Effector memory CD8-positive, alpha-beta T cell (primary cell): Measurements from ENCODE around the gene KCNH1.
"Not testable (repeated sequence)": the region's sequence is repeated elsewhere in the genome, so short reads cannot be mapped to it uniquely, and the experiment has no call there.

Experiments used
- ATAC-seq: fragments of 150-1000 bp; cut with Tn5 transposase; replicated peaks from 2 replicates; pipeline ENCODE4 v1.10.0; 2021; ENCODE audit warnings: mild to moderate bottlenecking, moderate library complexity
- DNase-seq, 3 experiments: peaks; one replicate each; pipeline ENCODE4 v3.0.0; 2021
- H3K27ac Mint-ChIP-seq, 2 donors: one replicate each; pipeline ENCODE4 v1.8.0; 2022; ENCODE audit warnings: mild to moderate bottlenecking in 2 of 2, mixed read lengths in 2 of 2, moderate library complexity in 2 of 2
- H3K27me3 Mint-ChIP-seq, 2 donors: one replicate each; pipeline ENCODE4 v1.8.0; 2022; ENCODE audit warnings: mixed read lengths in 2 of 2
- H3K36me3 Mint-ChIP-seq: one replicate; pipeline ENCODE4 v1.8.0; 2022; ENCODE audit warnings: mild to moderate bottlenecking, moderate library complexity, mixed read lengths; ENCODE audit not compliant: insufficient read depth
- H3K4me1 Mint-ChIP-seq, 2 donors: one replicate each; pipeline ENCODE4 v1.8.0; 2022; ENCODE audit warnings: low read depth in 2 of 2, mixed read lengths in 2 of 2
- H3K4me3 Mint-ChIP-seq, 2 donors: one replicate each; pipeline ENCODE4 v1.8.0; 2022; ENCODE audit warnings: mild to moderate bottlenecking in 2 of 2, mixed read lengths in 2 of 2, moderate library complexity in 2 of 2
- H3K9me3 Mint-ChIP-seq, 2 donors: one replicate each; pipeline ENCODE4 v1.8.0; 2022; ENCODE audit warnings: mixed read lengths in 2 of 2

The KCNH1 gene

DNA sequence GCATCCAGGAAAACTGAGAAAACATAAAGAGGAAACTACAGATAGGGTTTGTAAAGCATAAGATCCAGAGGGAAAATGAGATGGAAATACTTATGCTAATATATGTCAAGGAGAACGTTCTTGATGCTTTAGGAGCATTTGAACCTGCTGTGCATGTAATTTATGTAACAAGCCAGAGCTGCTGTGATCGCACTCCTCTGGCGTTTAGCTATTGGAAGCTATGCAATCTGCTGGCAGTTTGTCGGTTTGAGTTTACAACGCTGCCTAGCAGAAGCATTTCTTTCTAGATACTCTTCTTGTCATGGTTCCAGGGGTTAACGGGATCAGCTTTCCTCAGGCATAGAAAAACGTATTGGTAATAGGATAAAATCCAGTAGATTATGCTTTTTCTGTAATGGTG lies 182.7 kb downstream of the KCNH1 start:
- Mint-ChIP-seq H3K4me3 (no peak overlapping the region), H3K27me3 (peaks cover 8 to 9% of the 10 kb centered on the region in 2 donors), H3K27ac (no peak overlapping the region), H3K36me3 (no peaks in the 10 kb centered on the region), H3K4me1 (no peaks in the 10 kb centered on the region), H3K9me3 (no peaks in the 10 kb centered on the region)
- ATAC-seq, result no peak
- DNase-seq, result no peak

DNA sequence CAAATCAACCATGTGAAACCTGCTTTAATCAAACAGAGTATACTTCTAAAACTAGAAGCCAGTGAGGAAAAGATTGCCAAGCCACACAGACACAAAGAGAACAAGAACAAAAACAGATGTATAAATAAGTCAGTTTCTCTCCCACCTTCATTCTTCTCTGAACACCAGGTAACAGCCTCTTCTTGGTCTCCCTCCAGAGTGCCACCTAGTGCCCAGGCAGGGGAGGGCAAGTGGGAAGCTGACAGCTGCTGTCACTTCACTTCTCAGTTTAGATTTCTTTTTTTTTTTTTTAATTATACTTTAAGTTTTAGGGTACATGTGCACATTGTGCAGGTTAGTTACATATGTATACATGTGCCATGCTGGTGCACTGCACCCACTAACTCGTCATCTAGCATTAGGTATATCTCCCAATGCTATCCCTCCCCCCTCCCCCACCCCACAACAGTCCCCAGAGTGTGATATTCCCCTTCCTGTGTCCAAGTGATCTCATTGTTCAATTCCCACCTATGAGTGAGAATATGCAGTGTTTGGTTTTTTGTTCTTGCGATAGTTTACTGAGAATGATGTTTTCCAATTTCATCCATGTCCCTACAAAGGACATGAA lies 183.9 kb downstream of the KCNH1 start:
- H3K36me3 Mint-ChIP-seq, H3K27ac Mint-ChIP-seq, H3K9me3 Mint-ChIP-seq, H3K4me3 Mint-ChIP-seq, ATAC-seq, H3K4me1 Mint-ChIP-seq: not testable (repeated sequence)
- peak in 2 of 3 experiments; percentile 2 to 15 for DNase-seq
- H3K27me3 Mint-ChIP-seq, result peaks cover 13 to 21% of the 10 kb centered on the region in 2 donors

DNA sequence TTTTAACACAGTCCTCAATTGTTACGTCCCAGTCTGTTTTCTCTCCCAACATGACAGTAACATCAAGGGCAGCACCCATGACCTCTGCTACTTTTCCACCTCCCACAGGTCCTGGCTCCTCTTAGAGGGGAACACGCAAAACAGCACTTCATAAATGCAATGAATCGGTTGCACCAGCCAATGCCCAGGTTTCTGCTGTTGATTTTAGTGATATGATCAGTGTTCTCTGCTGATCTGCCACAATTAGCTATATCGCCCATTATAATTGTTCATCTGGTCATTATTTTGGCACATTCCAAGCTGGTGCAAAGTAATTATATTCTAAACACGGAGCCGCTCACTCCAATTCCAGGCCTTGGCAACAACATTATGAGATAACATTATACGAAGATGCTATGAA lies 184.5 kb downstream of the KCNH1 start:
- Mint-ChIP-seq H3K27me3 (peaks cover 13 to 21% of the 10 kb centered on the region in 2 donors), H3K36me3 (peaks cover 2% of the 10 kb centered on the region), H3K4me3 (no peak overlapping the region), H3K27ac (no peak overlapping the region), H3K9me3 (no peaks in the 10 kb centered on the region), H3K4me1 (no peaks in the 10 kb centered on the region)
- DNase-seq (no peak), ATAC-seq (no peak)

DNA sequence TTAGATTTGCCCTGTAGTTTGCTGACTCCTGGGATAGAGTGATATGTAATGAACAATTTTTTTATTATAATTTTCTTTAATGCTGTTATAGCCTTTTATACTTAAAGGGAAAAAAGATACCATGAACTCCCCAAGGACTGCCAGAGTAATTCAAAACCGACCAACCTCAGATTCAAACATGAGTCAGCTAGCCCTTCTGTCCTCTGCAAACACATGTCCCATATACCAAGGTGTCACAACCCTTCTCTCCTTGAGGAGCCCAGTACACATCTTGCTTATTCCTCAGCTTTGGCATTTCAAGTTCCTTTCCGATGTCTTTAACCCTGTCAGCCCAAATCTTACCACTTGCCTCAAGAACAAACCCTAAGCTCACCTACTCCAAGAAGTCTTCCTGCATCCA lies 184.9 kb downstream of the KCNH1 start:
- Mint-ChIP-seq H3K36me3 (peaks cover 2% of the 10 kb centered on the region), H3K9me3 (no peaks in the 10 kb centered on the region), H3K4me3 (no peak overlapping the region), H3K27ac (no peak overlapping the region), H3K27me3 (peaks cover 13 to 21% of the 10 kb centered on the region in 2 donors), H3K4me1 (no peaks in the 10 kb centered on the region)
- no peak for DNase-seq
- no peak for ATAC-seq

DNA sequence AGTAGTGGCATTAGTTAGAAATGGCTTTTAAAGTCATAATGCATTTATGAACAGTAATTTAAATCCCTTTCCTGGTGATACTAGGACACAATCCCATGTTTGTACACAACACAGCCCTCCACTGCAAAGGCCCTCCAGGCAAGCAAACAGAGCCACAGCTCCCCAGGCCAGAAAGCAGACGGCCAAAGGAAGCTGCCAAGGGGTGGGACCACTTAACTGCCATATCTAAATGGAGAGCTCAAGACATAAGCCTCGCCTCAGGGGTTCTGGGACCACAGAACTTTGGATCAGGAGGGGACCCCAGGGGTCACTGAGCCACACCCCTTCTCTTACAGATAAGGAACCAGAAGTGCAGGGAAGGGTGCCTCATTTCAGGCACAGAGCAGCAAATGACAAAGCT lies 189.7 kb downstream of the KCNH1 start:
- no peak for ATAC-seq
- H3K9me3 Mint-ChIP-seq, result no peaks in the 10 kb centered on the region
- DNase-seq, result no peak
- no peak overlapping the region for H3K27ac Mint-ChIP-seq
- no peaks in the 10 kb centered on the region for H3K4me1 Mint-ChIP-seq
- H3K4me3 Mint-ChIP-seq, result no peak overlapping the region
- peaks cover 13 to 21% of the 10 kb centered on the region in 2 donors for H3K27me3 Mint-ChIP-seq
- peaks cover 2% of the 10 kb centered on the region for H3K36me3 Mint-ChIP-seq

DNA sequence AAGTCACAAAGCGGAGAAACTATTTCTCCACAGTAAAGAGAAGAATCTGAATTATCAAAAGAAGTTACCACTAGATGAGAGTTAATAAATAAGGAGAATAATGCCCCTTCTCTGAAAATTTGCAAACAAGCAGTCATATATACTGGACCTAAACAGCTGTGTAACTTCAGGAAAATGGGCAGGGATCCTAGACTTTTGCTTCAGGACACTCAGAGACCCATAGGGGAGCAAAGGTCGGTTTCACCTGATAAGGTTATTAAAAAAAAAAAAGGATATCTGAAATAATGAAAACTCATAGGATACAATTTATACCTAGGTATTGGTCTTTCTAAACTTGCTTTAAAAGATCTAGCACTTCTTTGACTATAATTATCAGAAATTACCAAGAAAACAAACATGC lies 191.4 kb downstream of the KCNH1 start:
- H3K27me3 Mint-ChIP-seq, result peaks cover 13 to 21% of the 10 kb centered on the region in 2 donors
- H3K9me3 Mint-ChIP-seq, result no peaks in the 10 kb centered on the region
- H3K27ac Mint-ChIP-seq, result no peak overlapping the region
- H3K4me1 Mint-ChIP-seq, result no peaks in the 10 kb centered on the region
- ATAC-seq, result no peak
- no peak overlapping the region for H3K4me3 Mint-ChIP-seq
- H3K36me3 Mint-ChIP-seq, result peaks cover 2% of the 10 kb centered on the region
- no peak for DNase-seq

DNA sequence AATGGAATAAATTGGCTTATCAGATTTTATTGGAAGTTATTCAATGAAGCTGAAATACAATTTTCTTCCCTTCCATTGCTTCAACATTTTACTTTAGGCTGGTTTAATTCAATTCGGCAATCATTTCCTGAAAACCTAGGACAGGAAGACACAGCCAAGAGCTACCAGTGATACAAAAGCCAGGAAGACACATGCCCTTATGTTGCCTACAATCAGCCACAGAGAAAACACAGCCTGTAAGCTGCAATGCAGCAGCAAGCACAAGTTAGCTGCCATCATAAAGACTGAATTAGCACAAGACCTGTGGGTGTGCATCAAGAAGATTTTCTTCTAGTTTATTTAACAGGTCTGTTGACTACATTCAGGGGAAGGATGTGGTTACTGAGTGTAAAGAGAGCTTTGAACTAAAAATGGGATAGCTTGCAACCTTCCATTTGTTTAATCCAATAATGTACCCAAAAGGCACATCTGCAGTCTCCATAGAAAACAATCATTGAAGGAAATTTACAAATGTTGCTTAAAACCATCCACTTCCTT lies 193.8 kb downstream of the KCNH1 start:
- ATAC-seq (no peak), DNase-seq (no peak)
- Mint-ChIP-seq H3K4me1 (no peaks in the 10 kb centered on the region), H3K27me3 (peaks cover 0 to under 1% of the 10 kb centered on the region in 2 donors), H3K36me3 (no peaks in the 10 kb centered on the region), H3K27ac (no peak overlapping the region), H3K9me3 (no peaks in the 10 kb centered on the region), H3K4me3 (no peak overlapping the region)

DNA sequence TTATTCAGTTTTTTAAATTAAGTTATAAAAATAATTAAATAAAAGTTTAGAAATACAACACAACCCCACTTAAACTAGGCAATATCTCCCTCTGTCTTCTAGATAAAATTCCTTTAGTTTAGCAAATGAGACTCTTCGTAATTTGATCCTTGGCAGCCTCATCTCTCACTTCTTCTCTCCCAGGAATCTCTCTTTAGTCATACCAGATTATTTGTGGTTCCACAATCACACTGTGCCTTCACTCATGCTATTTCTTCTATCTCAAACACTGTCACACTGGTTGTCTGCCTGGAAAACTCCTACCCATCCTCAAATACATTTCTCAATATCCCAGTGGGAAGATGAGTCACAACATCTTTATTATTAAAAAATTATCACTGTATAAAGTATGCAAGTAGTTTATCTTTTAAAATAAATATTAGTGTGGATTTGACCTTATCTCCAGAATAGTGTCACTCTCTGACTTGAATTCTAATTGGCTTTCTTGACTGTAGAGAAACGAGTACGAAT lies 195.5 kb downstream of the KCNH1 start:
- Mint-ChIP-seq H3K27me3 (no peaks in the 10 kb centered on the region), H3K9me3 (no peaks in the 10 kb centered on the region)
- no peak for ATAC-seq

DNA sequence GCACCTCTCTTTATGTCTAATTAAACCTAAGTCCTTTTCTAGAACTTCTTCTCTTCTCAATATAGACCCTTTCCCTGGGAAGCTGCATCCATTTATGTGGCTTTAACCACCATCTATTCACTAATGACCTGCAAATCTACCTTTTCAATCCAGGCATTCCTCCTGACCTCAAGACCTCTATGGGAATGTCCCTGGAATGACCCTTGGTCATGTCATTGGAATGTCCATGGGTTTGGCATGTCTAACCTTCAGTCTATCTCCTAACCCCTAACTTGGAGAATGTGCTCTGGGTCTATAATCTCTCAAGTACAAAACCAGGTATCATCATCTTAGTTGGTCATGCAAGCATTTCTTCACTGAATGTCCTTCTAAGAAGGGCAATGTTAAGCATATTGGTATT lies 196.1 kb downstream of the KCNH1 start:
- no peaks in the 10 kb centered on the region for H3K4me1 Mint-ChIP-seq
- no peaks in the 10 kb centered on the region for H3K36me3 Mint-ChIP-seq
- no peaks in the 10 kb centered on the region for H3K9me3 Mint-ChIP-seq
- no peak overlapping the region for H3K4me3 Mint-ChIP-seq
- no peak for ATAC-seq
- H3K27me3 Mint-ChIP-seq, result no peaks in the 10 kb centered on the region
- no peak for DNase-seq
- H3K27ac Mint-ChIP-seq, result no peak overlapping the region

More for the DNA sequence above, 195.5 kb downstream of the KCNH1 start:
- no peak for DNase-seq
- H3K4me1 Mint-ChIP-seq, result no peaks in the 10 kb centered on the region
- H3K27ac Mint-ChIP-seq, result no peak overlapping the region
- H3K36me3 Mint-ChIP-seq, result no peaks in the 10 kb centered on the region
- H3K4me3 Mint-ChIP-seq, result no peak overlapping the region

DNA sequence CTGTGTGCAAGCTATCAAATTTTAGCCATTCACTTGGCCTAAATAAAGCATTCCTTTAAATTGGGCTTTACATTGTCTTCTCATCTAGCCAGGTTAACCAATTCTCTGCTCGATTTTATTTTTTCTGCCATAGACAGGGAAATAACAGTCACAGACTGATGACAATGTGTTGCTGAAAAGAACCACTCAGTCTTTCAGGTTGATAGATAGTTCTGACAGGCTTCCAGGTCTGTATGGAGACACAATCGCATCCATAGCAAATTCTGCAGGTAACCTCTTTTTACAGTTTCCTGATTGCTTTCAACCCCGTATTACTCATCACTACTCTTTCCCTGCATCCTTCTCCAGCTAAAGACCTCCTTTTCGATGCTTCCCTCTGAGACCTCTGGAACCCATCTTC lies 198.0 kb downstream of the KCNH1 start:
- Mint-ChIP-seq H3K36me3 (no peaks in the 10 kb centered on the region), H3K4me3 (no peak overlapping the region), H3K27me3 (no peaks in the 10 kb centered on the region), H3K27ac (no peak overlapping the region), H3K9me3 (no peaks in the 10 kb centered on the region), H3K4me1 (no peaks in the 10 kb centered on the region)
- ATAC-seq (no peak), DNase-seq (no peak)

DNA sequence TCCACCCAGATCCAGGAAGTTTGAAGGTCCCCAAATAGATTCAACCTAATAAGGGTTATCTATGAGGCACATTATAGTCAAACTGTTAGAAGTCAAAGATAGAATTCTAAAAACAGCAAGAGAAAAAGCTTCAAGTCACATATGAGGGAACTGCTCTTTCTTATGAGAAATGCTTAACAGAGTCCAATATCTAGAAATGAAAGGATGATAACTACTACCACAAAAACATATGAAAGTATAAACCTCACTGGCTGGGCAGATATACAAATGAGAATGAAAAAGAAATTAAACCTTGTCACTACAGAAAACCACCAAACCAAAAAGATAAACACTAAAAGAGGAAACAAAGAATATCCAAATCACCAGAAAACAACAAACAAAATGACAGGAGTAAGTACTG lies 201.8 kb downstream of the KCNH1 start:
- Mint-ChIP-seq H3K4me1 (no peaks in the 10 kb centered on the region), H3K36me3 (no peaks in the 10 kb centered on the region), H3K9me3 (peaks cover 0 to 14% of the 10 kb centered on the region in 2 donors), H3K27ac (no peak overlapping the region), H3K27me3 (peaks cover under 1 to 13% of the 10 kb centered on the region in 2 donors), H3K4me3 (no peak overlapping the region)
- no peak for DNase-seq
- ATAC-seq, result no peak

DNA sequence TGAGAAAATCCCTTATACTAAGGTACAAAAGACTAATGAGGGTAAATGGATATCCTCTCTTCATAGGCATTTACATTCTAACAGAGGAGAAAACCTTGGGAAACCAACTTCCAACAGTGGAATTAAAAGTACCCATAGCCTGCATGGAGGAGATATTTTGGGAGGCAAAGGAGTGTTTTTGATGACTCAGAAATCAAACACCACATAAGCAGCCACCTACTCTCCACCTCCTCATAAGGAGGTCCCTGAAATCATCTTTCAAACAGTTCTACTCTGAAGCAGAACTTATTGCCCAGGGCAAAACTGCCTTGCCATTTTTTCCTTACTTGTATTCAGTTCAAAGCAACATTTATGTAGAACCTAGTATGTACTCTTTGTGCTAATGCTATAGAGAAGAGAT lies 211.3 kb downstream of the KCNH1 start:
- no peak for ATAC-seq

DNA sequence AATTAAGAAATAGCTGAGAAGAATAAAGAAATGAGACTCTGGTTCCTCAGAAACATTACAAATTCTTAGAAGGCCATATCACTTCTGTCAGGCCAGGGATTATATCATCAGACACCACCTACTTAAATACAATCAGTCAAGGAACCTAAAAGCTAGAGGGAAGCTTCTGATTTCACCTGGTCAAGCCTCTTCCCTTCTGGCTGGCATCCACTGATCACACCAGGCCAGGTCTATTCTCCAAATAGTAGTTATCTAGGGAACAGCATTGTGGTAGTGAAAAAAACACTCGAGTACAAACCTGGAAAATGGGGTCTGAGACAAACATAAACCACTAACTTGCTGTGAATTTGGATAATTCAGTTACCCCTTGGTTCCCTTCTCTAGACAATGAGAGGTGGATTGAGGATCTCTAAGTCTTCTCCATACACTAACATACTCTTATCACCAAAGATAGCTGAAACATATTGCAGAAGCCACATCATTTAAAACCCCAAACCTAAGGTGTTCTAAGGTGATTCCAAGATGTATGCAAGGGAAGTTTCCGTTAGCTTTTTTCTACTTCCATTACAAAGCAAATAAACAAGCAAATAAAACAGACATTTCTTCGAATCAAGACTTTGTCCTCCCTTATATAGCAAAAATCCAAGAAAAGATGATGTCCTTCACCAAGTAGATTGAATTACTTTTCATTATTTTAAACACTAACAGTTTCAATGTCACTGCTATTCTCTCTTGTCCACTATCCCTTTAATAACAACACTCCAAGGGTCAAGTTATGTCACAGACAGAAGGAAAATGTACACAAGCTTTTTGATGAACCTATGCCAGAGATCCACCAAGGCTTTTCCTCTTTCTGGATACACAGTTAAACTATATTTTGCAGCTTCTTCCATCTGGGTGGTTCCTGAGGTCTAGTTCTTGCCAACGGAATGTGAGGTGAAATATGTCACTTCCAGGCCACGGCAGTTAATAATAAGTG lies 212.9 kb downstream of the KCNH1 start:
- H3K36me3 Mint-ChIP-seq, result no peaks in the 10 kb centered on the region
- no peak overlapping the region for H3K27ac Mint-ChIP-seq
- peaks cover 0 to 2% of the 10 kb centered on the region in 2 donors for H3K9me3 Mint-ChIP-seq
- no peak for DNase-seq
- ATAC-seq, result no peak
- no peak overlapping the region for H3K4me3 Mint-ChIP-seq
- peaks cover 18% of the 10 kb centered on the region in 2 donors for H3K27me3 Mint-ChIP-seq
- H3K4me1 Mint-ChIP-seq, result no peaks in the 10 kb centered on the region

More for the DNA sequence above, 211.3 kb downstream of the KCNH1 start:
- no peak overlapping the region for H3K4me3 Mint-ChIP-seq
- H3K27me3 Mint-ChIP-seq, result peaks cover 26 to 28% of the 10 kb centered on the region in 2 donors
- no peak for DNase-seq
- H3K36me3 Mint-ChIP-seq, result no peaks in the 10 kb centered on the region
- H3K27ac Mint-ChIP-seq, result no peak overlapping the region
- H3K4me1 Mint-ChIP-seq, result no peaks in the 10 kb centered on the region
- peaks cover 7 to 19% of the 10 kb centered on the region in 2 donors for H3K9me3 Mint-ChIP-seq
